BLaER1 treated with 17β-estradiol and CSF1 and Interleukin-3, amounts not matched to agents 10 nM and 100 nM (cell line): ENCODE results near the gene LY86.

Source experiments
- H3K27ac ChIP-seq, 11 experiments: shearing (Covaris generic); formaldehyde crosslinking; 2 replicates each; pipeline ENCODE4 v1.8.1; 2022
- H3K27me3 ChIP-seq, 11 experiments: shearing (Covaris generic); formaldehyde crosslinking; 2 replicates each; pipeline ENCODE4 v1.8.1; 2022
- H3K36me3 ChIP-seq, 11 experiments: shearing (Covaris generic); formaldehyde crosslinking; 2 replicates each; pipeline ENCODE4 v1.8.1; 2022
- H3K4me1 ChIP-seq, 10 experiments: shearing (Covaris generic); formaldehyde crosslinking; 2 replicates each; pipeline ENCODE4 v1.8.1; 2022
- H3K4me2 ChIP-seq, 11 experiments: shearing (Covaris generic); formaldehyde crosslinking; 2 replicates each; pipeline ENCODE4 v1.8.1; 2022
- H3K4me3 ChIP-seq, 10 experiments: shearing (Covaris generic); formaldehyde crosslinking; 2 replicates each; pipeline ENCODE4 v1.8.1; 2022
- H3K9ac ChIP-seq, 11 experiments: shearing (Covaris generic); formaldehyde crosslinking; 2 replicates each; pipeline ENCODE4 v1.8.1; 2022
- H3K9me3 ChIP-seq, 11 experiments: shearing (Covaris generic); formaldehyde crosslinking; replicated peaks in 1 of 11; 2 replicates each; pipeline ENCODE4 v1.8.1; 2022
- H4K20me1 ChIP-seq, 11 experiments: shearing (Covaris generic); formaldehyde crosslinking; 2 replicates each; pipeline ENCODE4 v1.8.1; 2022
- Cebpa-rat ChIP-seq, 11 experiments: shearing (Covaris generic); IDR thresholded peaks; 2 replicates each; pipeline ENCODE4 v1.8.1; 2022

LY86 gene

DNA sequence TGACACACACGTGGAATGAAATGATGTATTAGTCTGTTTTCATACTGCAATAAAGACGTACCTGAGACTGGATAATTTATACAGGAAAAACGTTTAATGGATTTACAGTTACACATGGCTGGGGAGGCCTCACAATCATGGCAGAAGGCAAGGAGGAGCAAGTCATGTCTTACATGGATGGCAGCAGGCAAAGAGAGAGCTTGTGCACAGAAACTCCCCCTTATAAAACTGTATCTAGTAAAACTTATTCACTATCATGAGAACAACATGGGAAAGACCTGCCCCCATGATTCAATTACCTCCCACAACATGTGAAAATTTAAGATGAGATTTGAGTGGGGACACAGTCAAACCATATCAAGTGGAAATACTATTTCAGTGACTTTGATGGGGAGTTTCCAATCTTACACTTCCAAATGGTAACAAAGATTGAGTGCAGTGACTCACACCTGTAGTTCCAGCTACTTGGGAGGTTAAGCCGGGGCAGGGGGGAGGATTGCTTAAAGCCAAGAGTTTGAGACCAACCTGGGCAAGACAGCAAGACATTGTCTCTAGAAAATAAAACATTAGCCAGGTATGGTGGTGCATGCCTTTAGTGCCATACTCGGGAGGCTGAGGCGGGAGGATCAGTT lies 8.2 kb upstream of the LY86 start:
- Histone ChIP-seq H3K27ac (0 out of 22 replicates have a peak overlapping the region, but pooled peaks of 1 of the 11 experiments have one; percentile 25), H3K4me1 (peaks cover 24 to 38% (median 27%) of the 10 kb centered on the region in 10 experiments), H3K9ac (no peak overlapping the region), H3K36me3 (no peaks in the 10 kb centered on the region; a peak in 2 of 22 replicates), H4K20me1 (no peaks in the 10 kb centered on the region), H3K4me3 (no peak overlapping the region), H3K27me3 (no peaks in the 10 kb centered on the region), H3K4me2 (peak overlapping the region in 2 of 11 experiments; percentile 71 to 73; a peak in 5 of 22 replicates), H3K9me3 (peaks cover 9 to 28% (median 22%) of the 10 kb centered on the region in 11 experiments)
- TF ChIP-seq Cebpa-rat (IDR thresholded peaks at IDR 0.05), result no peak

DNA sequence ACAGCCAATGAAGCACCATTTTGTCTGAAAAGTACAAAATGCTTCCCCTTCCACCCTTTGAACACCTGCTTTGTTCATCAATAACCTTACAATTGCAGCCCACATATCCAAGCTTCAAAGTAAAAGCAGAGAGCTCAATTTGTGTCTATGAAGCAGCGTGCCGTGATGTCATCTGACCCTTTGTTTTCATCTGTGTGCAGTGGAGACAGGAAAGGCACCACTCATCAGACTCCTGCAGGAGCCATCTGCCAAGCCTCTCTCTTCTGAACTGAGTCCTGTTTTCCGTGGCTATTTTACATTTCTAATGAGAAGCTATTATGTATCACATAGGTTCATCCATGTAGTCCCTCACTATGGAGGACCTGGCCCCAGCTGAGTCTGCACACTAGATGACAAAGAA lies 7.5 kb upstream of the LY86 start:
- Histone ChIP-seq H3K4me1 (peaks cover 25 to 42% (median 29%) of the 10 kb centered on the region in 10 experiments), H3K9me3 (peaks cover 6 to 27% (median 20%) of the 10 kb centered on the region in 11 experiments), H3K4me3 (no peak overlapping the region), H3K27ac (no peak overlapping the region), H3K36me3 (no peaks in the 10 kb centered on the region; a peak in 2 of 22 replicates), H3K9ac (no peak overlapping the region), H3K4me2 (no peak overlapping the region), H4K20me1 (no peaks in the 10 kb centered on the region), H3K27me3 (no peaks in the 10 kb centered on the region)
- TF ChIP-seq Cebpa-rat (IDR thresholded peaks at IDR 0.05), result no peak

DNA sequence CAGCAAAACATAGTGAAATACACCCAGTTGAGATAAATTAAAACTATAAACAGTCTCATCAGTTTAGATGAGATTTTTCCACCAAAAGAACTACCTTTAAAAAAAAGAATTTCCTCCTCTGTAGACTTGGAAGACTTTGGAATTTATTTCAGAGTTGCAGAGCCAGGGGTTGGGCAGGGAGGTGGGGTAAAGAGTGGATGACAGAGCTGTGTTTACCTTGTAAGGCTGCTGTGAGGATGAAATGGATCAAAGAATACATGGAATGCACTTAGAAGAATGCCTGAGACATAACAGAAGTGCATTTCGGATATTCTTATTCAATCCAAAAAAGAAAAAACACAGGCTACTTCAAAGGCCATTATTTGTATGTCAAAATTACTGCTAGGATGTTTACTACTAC lies 6.4 kb upstream of the LY86 start:
- Histone ChIP-seq H3K9ac (no peak overlapping the region), H3K27me3 (no peaks in the 10 kb centered on the region), H3K36me3 (no peaks in the 10 kb centered on the region; a peak in 2 of 22 replicates), H3K4me3 (no peak overlapping the region), H3K9me3 (peaks cover 0 to 22% (median 14%) of the 10 kb centered on the region in 11 experiments; a peak in 20 of 22 replicates), H3K4me2 (no peak overlapping the region), H3K27ac (no peak overlapping the region), H3K4me1 (peaks cover 36 to 53% (median 40%) of the 10 kb centered on the region in 10 experiments), H4K20me1 (no peaks in the 10 kb centered on the region)
- TF ChIP-seq Cebpa-rat (IDR thresholded peaks at IDR 0.05), result no peak

DNA sequence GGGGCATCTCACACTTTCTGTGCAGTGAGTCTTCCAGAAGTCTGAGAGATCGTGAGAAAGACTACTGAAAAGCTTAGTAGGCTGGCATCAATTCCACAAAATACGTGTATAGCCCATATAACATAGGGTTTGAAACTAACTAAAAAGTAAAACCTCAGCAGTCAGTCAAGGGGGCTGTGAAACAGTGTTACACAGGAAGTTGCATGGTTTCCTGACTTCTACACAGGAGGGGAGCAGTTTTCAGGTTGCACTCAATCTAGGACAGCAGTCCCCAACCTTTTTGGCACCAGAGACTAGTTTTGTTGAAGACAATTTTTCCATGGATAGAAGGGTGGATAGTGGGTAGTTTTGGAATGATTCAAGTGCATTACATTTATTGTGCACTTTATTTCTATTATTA lies 4.7 kb upstream of the LY86 start:
- H3K9me3 ChIP-seq, result peaks cover 0 to 22% (median 14%) of the 10 kb centered on the region in 11 experiments; a peak in 20 of 22 replicates
- no peaks in the 10 kb centered on the region for H4K20me1 ChIP-seq
- H3K4me1 ChIP-seq, result peaks cover 52 to 59% (median 54%) of the 10 kb centered on the region in 10 experiments
- no peak overlapping the region for H3K27ac ChIP-seq
- H3K4me3 ChIP-seq, result no peak overlapping the region
- no peaks in the 10 kb centered on the region; a peak in 2 of 22 replicates for H3K36me3 ChIP-seq
- no peaks in the 10 kb centered on the region for H3K27me3 ChIP-seq
- H3K4me2 ChIP-seq, result peak overlapping the region in 8 of 11 experiments; percentile 15 to 65 (median 54); a peak in 12 of 22 replicates
- no peak overlapping the region for H3K9ac ChIP-seq
- no peak for TF ChIP-seq Cebpa-rat (IDR thresholded peaks at IDR 0.05)

DNA sequence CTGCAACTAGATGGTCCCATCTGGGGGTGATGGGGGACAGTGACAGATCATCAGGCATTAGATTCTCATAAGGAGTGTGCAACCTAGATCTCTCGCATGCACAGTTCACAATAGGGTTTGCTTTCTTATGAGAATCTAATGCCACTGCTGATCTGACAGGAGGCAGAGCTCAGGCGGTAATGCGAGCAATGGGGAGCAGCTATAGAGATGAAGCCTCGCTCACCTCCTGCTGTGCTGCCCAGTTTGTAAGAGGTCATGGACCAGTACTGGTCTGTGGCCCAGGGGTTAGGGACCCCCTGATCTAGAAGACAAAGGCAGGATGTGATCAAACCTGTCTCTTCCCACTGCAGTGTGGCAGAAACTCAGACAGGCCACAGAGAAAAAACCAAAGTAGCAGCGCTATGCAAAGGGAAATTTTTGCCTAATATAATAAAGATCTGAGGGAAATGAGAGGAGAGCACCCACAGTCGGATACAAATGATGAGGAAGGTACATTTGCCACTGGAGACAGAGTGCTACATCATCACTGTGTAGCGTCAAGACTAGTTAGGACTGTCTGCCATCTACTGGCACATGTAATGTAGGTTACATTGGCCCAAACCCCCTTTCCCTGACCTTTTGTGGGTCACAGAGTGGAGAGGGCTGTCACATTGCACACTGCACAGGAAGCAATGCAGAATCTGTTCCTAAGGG lies 4.1 kb upstream of the LY86 start:
- Histone ChIP-seq H3K9ac (peak overlapping the region in 3 of 11 experiments; percentile 5 to 57 (median 22); a peak in 1 of 22 replicates), H3K27ac (peak overlapping the region in 2 of 11 experiments; percentile 26 to 39; a peak in 3 of 22 replicates), H3K9me3 (peaks cover 0 to 22% (median 14%) of the 10 kb centered on the region in 11 experiments; a peak in 20 of 22 replicates), H3K27me3 (no peaks in the 10 kb centered on the region), H4K20me1 (no peaks in the 10 kb centered on the region), H3K36me3 (no peaks in the 10 kb centered on the region; a peak in 2 of 22 replicates), H3K4me3 (no peak overlapping the region), H3K4me1 (peaks cover 51 to 60% (median 55%) of the 10 kb centered on the region in 10 experiments), H3K4me2 (peak overlapping the region; percentile 27 to 70 (median 51))
- no peak for TF ChIP-seq Cebpa-rat (IDR thresholded peaks at IDR 0.05)

GRCh38 chr6:6585003-6585311 lies 3.6 kb upstream of the LY86 start:
- H4K20me1 ChIP-seq, result no peaks in the 10 kb centered on the region
- H3K4me2 ChIP-seq, result peak overlapping the region; percentile 27 to 70 (median 51)
- peaks cover 51 to 63% (median 57%) of the 10 kb centered on the region in 10 experiments for H3K4me1 ChIP-seq
- H3K9me3 ChIP-seq, result peaks cover 0 to 19% (median 12%) of the 10 kb centered on the region in 11 experiments; a peak in 20 of 22 replicates
- no peaks in the 10 kb centered on the region; a peak in 2 of 22 replicates for H3K36me3 ChIP-seq
- H3K27me3 ChIP-seq, result no peaks in the 10 kb centered on the region
- H3K27ac ChIP-seq, result peak overlapping the region in 2 of 11 experiments; percentile 26 to 39; a peak in 3 of 22 replicates
- peak overlapping the region in 3 of 11 experiments; percentile 5 to 57 (median 22); a peak in 2 of 22 replicates for H3K9ac ChIP-seq
- H3K4me3 ChIP-seq, result no peak overlapping the region
- TF ChIP-seq Cebpa-rat (IDR thresholded peaks at IDR 0.05), result no peak

DNA sequence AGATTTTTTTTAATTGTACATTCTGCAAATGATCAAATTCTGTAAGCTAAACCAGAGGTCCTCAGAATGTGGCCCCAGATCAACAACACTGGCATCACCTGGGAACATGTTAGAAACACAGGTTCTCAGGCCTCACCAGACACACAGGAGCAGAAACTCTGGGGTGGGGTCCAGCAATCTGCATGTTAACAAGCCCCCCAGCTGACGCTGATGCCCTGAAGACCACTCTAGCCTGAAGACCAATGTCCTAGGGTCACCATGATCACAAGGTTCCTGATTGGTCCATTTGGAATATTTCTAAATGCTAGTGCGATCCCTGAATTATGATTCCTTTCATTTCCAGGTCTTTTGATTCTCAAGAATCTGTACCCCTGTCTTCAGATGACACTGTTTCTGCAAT lies 2.4 kb upstream of the LY86 start:
- Histone ChIP-seq H3K27me3 (no peaks in the 10 kb centered on the region), H3K27ac (peak overlapping the region in 9 of 11 experiments; percentile 69 to 100 (median 96); a peak in 12 of 22 replicates), H3K4me1 (peaks cover 61 to 75% (median 68%) of the 10 kb centered on the region in 10 experiments), H4K20me1 (no peaks in the 10 kb centered on the region), H3K9ac (peak overlapping the region in 3 of 11 experiments; percentile 24 to 89 (median 71); a peak in 1 of 22 replicates), H3K36me3 (no peaks in the 10 kb centered on the region), H3K9me3 (peaks cover 0 to 7% (median under 1%) of the 10 kb centered on the region in 11 experiments; a peak in 7 of 22 replicates), H3K4me2 (peak overlapping the region; percentile 80 to 99 (median 90)), H3K4me3 (no peak overlapping the region)
- TF ChIP-seq Cebpa-rat (IDR thresholded peaks at IDR 0.05), result no peak

DNA sequence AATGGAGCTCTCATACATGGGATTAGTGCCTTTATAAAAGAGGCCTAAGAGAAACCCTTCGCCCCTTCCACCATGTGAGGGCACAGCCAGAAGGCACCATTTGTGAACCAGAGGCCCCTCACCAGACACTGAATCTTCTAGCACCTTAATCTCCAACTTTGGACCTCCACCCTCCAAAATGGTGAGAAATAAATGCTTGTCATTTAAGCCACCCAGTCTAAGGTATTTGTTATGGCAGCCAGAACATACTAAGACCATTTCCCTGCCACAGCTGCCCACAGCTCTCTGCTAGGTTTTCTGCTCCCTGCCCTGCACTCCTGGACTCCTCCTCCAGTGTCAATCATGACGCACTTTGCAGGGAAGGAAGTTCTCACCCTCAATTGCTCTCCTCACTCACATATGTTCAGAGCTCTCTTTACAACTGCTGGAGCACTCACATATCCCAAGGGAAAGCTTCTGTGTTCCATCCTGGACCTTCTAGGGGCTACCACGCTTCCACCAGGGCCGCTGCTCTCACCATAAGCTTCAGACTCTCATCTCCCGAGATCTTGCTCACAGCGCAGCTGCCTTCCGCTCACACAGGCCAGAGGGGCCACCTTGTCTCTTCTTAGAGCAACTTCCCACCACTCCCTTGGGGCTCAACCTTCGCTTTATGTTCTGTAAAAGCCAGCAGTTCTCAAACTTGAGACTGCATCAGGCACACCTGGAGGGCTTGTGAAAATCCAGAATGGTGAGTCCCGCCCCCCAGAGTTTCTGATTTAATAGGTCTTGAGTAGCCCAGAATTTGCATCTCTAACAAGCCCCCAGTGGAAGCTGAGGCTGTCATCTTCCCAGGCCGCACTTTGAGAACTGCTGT lies 1.6 kb upstream of the LY86 start:
- Histone ChIP-seq H3K4me2 (peak overlapping the region; percentile 80 to 99 (median 90)), H3K27ac (peak overlapping the region; percentile 69 to 100 (median 96)), H3K27me3 (no peaks in the 10 kb centered on the region), H3K9ac (peak overlapping the region; percentile 69 to 95 (median 82)), H4K20me1 (no peaks in the 10 kb centered on the region), H3K4me3 (peak overlapping the region; percentile 10 to 73 (median 32); a peak in 14 of 20 replicates), H3K9me3 (no peaks in the 10 kb centered on the region), H3K4me1 (peaks cover 68 to 82% (median 75%) of the 10 kb centered on the region in 10 experiments), H3K36me3 (no peaks in the 10 kb centered on the region)
- no peak for TF ChIP-seq Cebpa-rat (IDR thresholded peaks at IDR 0.05)
